HG03520 (cell line): ENCODE measurements around the gene DHX15.
A peak's percentile ranks its signal among the peaks of the same experiment; 100 is the strongest.

ENCODE experiments used
- ATAC-seq: cut with Tn5 transposase; IDR thresholded peaks from one replicate; pipeline ENCODE4 v1.9.1; 2021; ENCODE audit warnings: mild to moderate bottlenecking, moderate library complexity; ENCODE audit not compliant: unreplicated experiment

DHX15 gene

GRCh38 chr4:24584211-24584850 lies at the start of gene DHX15:
DHX15 (minus strand) TSS chr4:24584554; CDS start chr4:24584393, 161 bp downstream.
- ATAC-seq = peak; percentile 83

DNA sequence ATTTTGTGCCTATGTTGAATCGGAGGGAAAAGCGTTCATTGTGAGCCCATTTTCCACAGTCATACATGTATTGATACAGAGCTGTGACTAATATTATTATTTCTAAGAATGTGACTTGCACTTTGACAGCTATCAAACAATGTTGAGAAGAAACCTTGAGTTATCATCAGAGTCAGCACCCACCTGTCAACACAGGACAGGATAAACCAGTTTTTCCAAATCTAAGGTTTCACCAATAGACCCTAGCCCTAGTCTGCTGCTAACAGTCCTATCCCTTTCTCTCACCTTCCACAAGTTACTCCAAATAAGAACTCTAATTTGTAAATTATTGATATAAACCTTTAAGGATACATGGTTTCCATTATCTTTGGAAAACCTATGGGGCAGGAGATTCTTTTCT lies 47.7 kb upstream of the DHX15 start:
- no peak for ATAC-seq

DNA sequence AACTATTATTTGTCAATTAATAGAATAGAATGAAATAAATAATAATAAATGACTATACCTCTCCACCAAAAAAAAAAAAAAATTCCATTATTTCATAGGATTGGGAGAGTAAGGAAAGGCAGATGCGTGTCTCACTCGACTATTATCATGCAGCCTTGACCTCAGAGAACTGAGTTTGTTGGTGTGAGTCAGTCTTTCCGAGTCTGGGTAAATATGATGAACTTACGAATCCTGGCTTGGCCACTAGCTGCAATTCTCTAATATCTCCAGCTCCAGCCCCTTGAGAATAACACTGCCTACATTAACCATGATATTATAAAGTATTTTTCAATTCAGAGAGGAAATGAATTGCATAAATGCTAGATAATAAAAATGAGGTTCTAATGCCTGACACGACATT lies 46.6 kb upstream of the DHX15 start:
- no peak for ATAC-seq

DNA sequence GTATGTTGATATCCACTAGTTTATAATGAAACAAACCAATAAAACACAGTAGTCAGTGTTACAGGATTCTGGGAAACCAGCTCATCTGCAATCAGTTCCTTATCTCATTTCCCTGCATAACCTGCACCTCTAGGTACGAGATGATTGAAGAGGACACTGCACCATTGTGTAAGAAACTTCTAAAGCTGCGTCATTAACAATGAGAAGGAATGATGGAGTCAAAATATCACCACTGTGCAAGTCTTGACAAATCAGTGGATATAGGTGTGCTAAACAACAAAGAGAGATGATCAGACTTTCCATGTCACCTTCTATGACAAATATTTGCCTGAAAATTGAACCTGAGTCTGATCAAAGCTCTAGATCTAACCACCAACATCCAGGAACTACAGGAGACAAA lies 40.7 kb upstream of the DHX15 start:
- ATAC-seq = no peak

- no peak for ATAC-seq
Observed at GRCh38 chr4:24624381-24624780, 40.0 kb upstream of the DHX15 start.

DNA sequence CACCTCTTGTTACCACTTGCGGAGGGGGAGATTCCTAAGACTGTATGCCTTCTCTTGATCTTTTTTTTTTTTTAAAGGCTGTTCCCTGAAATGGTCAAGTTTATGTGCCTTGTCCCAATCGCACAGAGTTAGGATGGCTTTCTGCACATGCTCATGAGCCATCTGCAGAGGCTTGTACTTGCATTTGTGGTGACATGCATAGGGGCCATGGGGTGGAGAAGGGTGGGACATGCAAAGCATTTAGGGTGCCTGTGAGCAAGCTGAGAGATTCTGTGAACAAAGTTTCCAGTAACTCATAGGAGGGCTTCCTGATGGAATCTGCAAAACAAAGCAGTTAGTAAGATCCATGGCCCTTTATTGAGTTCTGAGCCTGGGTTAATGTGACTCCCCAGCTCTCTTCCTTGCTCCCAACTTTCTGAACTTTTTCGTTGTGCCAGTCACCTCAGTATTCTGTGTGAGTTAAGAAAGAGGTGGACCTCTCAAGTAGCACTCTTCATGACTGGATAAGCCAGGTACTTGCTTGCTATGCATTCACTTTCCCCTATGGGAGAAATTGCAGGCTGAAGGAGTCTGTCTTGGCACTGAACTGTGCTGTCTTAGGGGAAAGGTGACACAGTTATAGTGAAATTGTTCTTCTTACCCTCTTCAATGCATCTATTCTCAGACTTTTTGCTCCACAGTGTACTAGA lies 37.9 kb upstream of the DHX15 start:
- ATAC-seq = no peak

DNA sequence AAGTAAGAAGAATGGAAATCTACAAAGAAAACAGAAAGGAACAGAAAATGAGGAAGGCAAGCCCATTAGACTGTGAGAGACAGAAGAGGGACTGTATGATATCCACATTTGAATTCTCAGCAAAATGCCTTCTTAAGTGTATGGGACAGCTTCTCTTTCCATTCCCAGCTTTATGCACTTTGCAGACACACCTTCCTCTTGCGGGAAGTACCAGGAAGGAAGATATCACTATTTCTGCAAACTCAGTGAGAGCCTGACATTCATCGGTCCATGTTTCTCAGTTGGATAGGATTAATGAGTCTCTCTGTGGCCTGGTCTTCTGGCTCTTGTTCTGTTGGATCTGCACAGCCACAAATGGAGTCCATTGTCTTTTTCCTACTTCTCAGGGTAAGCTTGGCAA lies 31.6 kb upstream of the DHX15 start:
- no peak for ATAC-seq

DNA sequence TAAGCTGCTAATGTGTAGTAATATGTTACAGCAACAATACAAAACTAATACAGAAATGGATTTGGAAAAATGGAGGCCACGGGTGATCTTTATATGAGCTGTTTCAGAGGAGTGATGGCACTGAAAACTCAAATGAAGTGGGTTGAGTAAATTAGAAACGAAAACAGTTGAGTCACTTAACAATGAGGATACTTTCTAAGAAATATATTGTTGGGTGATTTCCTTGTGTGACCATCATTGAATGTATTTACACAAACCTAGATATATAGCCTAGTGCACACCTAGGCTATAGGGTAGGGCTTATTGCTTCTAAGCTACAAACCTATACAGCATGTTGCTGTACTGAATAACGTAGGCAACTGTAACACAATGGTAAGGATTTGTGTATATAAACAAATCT lies 30.5 kb upstream of the DHX15 start:
- ATAC-seq = no peak

GRCh38 chr4:24613502-24613901 lies 29.1 kb upstream of the DHX15 start:
- no peak for ATAC-seq

DNA sequence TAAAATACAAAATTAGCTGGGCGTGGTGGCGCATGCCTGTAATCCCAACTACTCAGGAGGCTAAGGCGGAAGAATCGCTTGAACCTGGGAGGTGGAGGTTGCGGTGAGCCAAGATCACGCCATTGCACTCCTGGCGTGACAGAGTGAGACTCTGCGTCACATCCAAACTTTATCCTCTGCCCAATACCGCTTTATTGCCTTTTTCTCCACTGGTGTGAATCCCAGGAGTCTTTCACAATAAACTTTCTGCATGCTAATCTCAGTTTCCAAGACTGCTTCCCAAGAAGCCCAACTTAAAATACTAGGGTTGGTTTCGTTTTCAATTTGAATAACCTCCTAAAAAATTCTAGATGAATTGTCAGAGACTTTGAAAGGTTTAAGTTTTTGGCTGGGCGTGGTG lies 27.2 kb upstream of the DHX15 start:
- ATAC-seq = no peak

DNA sequence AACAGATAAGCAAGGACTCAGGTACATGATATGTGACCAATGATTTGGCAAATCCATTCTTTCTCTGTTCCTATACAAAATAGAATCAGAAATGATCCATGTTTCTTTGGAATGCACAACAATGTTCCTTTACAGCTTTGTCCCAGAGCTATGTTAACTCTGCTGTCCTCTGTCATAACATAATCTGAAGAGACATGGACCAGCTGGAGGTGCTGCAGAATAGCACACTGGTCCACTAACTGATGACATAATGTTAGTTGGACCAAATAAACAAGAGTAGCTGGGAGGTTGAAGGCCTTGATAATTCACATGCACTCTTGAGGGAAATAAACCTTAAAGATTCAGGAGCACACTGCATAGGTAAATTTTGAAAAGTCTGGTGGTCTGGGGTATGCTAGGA lies 23.0 kb upstream of the DHX15 start:
- ATAC-seq = no peak

- ATAC-seq = no peak
Observed at GRCh38 chr4:24605216-24605615, 20.9 kb upstream of the DHX15 start.

DNA sequence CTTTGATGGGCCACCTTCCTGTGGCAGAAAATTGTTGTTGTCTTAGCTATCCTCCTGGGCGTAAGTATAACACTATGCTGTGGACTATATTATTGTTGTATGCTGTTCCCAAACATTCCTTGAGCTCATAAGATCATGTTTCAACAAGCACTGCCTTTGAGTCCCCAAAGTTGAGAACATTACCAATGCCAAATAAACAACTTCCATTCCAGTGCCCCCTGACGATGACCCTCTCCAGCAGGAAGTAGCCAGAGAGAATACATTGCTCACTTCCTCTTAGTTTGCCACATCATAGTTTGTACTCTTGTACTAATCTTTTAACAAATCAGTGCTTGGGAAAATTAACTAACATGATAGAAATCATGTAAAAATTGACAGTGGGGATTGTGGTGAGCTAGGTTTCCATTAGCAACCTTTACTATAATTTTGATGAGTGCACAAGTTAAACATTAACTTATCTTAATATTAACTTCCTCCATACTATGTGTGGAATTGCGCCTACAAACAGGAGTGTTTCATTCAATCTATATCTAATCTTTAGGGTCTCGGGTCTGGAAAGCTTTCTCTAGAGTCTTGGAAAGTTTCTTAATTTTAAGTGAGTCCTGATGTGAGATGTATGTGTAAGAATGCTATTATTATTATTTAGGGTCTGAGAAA lies 20.3 kb upstream of the DHX15 start:
- ATAC-seq = no peak

- ATAC-seq = no peak
Observed at GRCh38 chr4:24603343-24603742, 19.0 kb upstream of the DHX15 start.

DNA sequence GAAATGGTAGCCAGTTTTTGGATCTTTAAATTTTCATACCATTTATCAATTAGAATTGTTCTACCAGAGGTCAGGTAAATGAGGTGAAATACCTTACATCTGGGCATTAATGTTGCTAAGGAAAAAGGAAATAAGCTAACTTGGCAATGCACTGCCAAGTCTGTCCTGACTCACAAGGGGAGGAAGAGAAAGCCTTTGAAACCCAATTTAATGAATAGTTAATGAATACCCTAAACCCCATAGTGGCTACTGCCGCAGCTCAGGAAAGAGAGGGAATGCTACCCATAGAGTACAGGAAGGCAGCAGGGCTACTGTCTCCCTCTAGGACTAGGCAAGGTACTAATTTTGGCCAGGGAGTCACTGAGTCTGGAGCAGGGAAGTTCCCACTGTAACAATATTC lies 16.8 kb upstream of the DHX15 start:
- no peak for ATAC-seq

DNA sequence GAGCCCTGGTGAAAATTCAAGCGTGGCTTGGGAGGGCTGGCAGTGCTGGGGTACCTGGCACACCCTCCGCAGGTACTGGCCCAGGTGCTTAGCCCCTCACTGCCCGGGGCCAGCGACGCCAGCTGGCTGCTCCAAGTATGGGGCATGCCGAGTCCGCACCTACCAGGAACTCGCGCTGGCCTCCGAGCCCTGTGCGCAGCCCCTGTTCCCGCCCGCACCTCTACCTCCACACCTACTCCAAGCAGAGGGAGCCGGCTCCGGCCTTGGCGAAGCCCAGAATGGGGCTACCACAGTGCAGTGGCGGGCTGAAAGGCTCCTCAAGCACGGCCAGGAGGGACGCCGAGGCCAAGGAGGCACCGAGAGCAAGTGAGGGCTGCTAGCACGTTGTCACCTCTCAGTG lies 14.9 kb upstream of the DHX15 start:
- no peak for ATAC-seq

DNA sequence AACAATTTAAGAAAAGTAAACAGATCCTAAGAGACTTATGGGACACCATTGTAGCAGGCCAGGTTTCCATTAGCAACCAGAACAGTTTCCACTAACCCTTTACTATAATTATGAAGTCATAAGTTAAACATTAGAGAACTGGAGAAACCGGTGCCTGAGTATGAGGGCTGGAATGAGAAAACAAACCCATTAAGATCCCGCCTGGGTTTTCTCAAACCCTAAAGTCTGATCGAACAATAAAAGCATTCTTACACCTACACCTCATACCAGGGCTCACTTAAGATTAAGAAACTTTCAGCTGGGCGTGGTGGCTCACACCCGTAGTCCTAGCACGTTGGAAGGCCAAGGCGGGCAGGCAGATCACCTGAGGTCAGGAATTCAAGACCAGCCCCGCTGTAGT lies 13.7 kb upstream of the DHX15 start:
- ATAC-seq = no peak

DNA sequence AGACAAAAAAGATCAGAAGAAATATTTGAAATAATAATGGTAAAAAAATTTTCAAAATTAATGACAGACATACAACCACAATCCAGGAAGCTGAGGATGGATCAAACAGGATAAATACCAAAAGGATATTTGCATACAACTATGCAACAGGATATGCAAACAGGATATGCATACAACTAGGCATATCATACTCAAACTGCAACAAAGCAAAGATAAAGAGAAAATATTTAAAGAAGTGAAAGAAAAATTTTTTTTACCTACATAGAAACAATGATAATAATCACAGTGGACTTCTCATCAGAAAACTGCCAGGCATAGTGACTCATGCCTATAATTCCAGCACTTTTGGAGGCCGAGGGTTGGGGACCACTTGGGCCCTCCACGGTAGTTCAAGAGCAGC lies 11.3 kb upstream of the DHX15 start:
- no peak for ATAC-seq

- ATAC-seq = no peak
Observed at GRCh38 chr4:24594887-24595286, 10.5 kb upstream of the DHX15 start.

DNA sequence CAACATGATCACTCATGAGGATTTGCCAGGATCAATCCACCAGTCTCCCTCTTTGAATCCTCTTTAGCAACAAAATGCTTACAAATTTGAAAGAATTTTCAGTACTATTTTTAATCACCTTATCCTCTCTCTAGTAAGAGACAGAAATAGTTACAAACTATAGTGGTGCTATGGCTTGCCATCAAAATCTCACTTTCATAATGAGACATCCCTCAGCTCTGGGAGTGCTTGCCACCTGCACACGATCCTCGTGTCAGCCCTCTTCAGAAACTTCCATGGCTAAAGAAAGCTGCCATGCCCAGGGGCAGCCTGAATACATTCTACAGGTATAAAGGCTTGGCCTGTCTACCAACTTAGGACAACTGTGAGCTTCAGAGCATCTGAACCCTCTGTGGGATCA lies 5.1 kb upstream of the DHX15 start:
- peak; percentile 54 for ATAC-seq

- ATAC-seq = no peak
Observed at GRCh38 chr4:24588216-24588954, 4.0 kb upstream of the DHX15 start.
